HepG2 (cell line): ENCODE data around the gene SMIM14.

Experiments used
- DR1 ChIP-seq: sonication (generic); formaldehyde crosslinking; IDR thresholded peaks from 2 replicates; pipeline ENCODE4 v1.8.0; 2021; ENCODE audit warnings: mild to moderate bottlenecking, missing genetic modification reagents, inconsistent platforms
- KLF6 ChIP-seq: IDR thresholded peaks from 2 replicates; pipeline ENCODE4 v1.8.0; 2016; ENCODE audit warnings: missing biosample characterization, missing genetic modification reagents
- NFIB ChIP-seq: sonication (generic); formaldehyde crosslinking; IDR thresholded peaks from 2 replicates; pipeline ENCODE4 v1.9.0; 2021; ENCODE audit warnings: missing genetic modification reagents, mild to moderate bottlenecking, borderline replicate concordance
- TP53 ChIP-seq: sonication (generic); formaldehyde crosslinking; conservative IDR thresholded peaks from 2 replicates; pipeline ENCODE4 v1.4.0; 2020; ENCODE audit warnings: missing genetic modification reagents
- ZKSCAN5 ChIP-seq: sonication (generic); formaldehyde crosslinking; IDR thresholded peaks from 2 replicates; pipeline ENCODE4 v1.5.1; 2020; ENCODE audit warnings: mild to moderate bottlenecking, missing genetic modification reagents
- ZNF24 ChIP-seq: fragments of 450-650 bp; IDR thresholded peaks from 2 replicates; pipeline ENCODE4 v1.6.1; 2017; ENCODE audit warnings: antibody characterized with exemption, mild to moderate bottlenecking
- TF ChIP-seq, protein P1 (sequence below): sonication (generic); formaldehyde crosslinking; IDR thresholded peaks from 2 replicates; pipeline ENCODE4 v1.5.0; 2020; ENCODE audit warnings: mild to moderate bottlenecking, missing genetic modification reagents, moderate library complexity

DNA sequence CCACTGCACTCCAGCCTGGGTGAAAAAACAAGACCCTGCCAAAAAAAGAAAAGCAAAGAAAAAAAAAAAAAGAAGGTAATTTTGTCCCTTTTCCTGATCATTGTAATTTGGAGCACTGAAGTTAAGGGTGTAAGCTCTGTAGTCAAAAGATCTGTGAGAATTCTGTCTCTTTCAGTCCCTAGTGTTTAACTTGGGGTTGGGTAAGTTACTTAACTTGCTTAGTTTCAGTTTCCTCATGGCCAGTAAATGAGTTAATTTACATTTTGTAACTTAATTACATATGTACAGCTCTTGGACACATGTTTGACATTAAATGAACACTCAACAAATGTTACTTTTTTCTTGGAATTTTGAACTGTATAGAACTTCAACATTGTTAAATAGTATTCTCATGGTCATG is 48.3 kb upstream of the SMIM14 start:
- no peak for TF ChIP-seq ZNF24
- no peak for TF ChIP-seq KLF6
- no peak for TF ChIP-seq TP53
- no peak for TF ChIP-seq DR1 (CRISPR knock-in tag)
- TF ChIP-seq ZKSCAN5 (CRISPR knock-in tag) = no peak
- no peak for TF ChIP-seq NFIB
- TF ChIP-seq, protein P1, sequence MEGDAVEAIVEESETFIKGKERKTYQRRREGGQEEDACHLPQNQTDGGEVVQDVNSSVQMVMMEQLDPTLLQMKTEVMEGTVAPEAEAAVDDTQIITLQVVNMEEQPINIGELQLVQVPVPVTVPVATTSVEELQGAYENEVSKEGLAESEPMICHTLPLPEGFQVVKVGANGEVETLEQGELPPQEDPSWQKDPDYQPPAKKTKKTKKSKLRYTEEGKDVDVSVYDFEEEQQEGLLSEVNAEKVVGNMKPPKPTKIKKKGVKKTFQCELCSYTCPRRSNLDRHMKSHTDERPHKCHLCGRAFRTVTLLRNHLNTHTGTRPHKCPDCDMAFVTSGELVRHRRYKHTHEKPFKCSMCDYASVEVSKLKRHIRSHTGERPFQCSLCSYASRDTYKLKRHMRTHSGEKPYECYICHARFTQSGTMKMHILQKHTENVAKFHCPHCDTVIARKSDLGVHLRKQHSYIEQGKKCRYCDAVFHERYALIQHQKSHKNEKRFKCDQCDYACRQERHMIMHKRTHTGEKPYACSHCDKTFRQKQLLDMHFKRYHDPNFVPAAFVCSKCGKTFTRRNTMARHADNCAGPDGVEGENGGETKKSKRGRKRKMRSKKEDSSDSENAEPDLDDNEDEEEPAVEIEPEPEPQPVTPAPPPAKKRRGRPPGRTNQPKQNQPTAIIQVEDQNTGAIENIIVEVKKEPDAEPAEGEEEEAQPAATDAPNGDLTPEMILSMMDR (CRISPR knock-in tag) = no peak
